GM21367 (cell line): ENCODE data around the gene CARD14.
"Not testable (repeated sequence)": the region's sequence is repeated elsewhere in the genome, so short reads cannot be mapped to it uniquely, and the experiment has no call there.

Experiments
- ATAC-seq: cut with Tn5 transposase; IDR thresholded peaks from one replicate; pipeline ENCODE4 v1.9.1; 2021; ENCODE audit not compliant: unreplicated experiment

Gene CARD14

DNA sequence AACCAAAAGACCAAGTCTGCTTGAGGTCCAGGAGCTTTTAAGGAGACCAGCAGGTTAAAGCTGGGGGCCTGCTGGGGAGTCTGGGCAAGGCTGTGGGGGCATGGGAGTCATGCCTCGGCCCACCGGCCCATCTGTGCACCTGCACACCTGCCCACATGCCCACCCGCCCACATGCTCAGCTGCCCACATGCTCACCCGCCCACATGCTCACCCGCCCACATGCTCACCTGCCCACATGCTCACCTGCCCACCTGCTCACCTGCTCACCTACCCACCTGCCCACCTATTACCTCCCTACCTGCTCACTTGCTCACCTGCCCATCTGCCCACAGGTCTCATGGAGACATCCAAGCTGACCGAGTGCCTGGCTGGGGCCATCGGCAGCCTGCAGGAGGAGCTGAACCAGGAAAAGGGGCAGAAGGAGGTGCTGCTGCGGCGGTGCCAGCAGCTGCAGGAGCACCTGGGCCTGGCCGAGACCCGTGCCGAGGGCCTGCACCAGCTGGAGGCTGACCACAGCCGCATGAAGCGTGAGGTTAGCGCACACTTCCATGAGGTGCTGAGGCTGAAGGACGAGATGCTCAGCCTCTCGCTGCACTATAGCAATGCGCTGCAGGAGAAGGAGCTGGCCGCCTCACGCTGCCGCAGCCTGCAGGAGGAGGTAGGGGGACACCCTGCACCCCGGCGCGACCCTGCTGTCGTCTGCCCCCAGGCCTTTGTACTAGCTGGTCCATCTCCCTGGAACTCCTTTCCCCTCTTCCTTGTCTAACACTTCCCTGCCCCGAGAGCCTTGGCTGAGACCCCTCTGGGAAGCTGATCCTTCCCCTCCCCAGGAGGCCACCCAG is 14.0 kb downstream of the CARD14 start:
- ATAC-seq: no peak

DNA sequence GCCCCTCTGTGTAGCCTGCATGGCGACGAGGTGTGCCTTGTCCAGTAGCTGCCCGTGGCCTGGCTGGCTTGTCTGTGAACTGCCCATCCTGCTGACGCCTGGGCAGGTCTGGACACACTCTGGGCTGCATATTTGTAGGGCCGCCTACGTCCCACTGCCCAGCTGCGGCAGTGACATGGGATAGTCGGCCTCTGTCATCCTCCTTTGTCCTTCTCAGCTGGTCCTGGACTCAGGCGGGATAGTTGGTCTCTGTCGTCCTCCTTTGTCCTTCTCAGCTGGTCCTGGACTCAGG is 14.5 kb downstream of the CARD14 start:
- ATAC-seq: no peak

DNA sequence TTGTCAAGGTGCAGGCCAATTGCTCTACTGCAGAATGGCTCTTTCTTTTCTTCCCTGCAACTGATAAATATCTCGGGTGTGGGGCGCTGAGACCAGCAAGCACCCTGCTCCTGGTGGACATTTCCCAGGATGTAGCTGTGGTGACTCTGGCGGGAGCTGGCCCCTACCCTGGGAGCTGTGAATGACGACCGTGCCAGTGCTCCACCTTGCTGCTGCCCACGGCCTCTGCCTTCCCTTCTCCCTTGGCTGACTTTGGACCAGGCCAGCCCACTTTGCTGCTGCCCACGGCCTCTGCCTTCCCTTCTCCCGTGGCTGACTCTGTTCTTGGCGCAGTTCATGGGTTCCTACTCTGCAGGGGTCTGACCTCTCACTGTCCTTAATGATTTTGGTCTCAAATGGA is 16.1 kb downstream of the CARD14 start:
- no peak for ATAC-seq

DNA sequence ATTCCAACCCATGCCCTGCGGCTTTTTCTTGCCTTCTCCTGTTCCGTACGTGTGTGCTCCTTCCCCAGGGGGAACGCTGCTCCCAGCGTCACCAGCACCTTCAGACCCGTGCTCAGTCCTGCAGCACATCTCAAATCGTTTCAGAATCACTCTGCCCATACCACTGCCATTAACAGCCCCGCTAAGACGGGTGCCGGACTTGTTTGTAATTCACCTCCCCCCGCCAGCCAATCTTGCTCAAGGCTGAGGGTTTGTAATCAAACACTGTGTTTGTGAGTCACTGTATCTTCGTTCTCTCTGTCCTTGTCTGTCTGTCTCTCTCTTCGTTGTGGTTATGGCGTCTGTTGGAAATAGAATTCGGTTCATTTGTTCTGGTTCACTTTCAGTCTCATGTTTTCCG is 17.3 kb downstream of the CARD14 start:
- ATAC-seq: no peak

DNA sequence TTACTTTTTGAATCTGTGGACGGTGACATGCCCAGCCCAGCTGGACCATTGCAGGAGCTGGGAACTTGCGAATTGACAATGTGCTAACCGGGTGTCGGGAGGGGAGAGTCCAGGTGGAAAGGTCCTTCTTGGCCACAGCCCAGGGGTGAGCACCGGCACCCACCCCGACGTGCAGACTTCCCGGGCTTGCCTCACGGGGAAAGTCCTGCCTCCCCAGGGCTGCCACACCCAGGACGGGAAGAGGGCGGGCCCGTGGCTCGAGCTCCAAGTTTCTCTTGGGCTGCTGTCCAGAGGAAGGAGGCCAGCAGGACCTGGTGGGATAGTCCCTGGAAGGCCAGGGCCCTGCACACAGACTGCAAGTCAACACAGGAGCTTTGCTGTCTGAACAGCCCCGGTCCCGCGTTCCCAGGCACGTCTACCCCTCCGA is 17.7 kb downstream of the CARD14 start:
- no peak for ATAC-seq

DNA sequence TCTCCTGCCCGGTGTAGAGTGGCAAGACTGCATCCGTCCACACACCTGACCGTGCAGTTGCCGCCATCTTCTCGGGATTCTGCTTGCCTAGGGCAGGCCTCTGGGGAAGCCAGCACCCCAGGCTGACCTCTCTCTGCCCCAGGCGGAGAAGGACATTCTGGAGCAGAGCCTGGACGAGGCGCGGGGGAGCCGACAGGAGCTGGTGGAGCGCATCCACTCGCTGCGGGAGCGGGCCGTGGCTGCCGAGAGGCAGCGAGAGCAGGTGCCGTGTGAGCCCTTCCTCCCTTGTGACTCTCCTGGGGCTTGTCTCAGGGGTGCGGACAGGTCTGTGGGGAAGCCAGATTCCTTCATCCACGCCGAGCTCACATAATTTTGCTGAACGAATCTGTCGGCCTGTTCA is 19.8 kb downstream of the CARD14 start:
- ATAC-seq: no peak

DNA sequence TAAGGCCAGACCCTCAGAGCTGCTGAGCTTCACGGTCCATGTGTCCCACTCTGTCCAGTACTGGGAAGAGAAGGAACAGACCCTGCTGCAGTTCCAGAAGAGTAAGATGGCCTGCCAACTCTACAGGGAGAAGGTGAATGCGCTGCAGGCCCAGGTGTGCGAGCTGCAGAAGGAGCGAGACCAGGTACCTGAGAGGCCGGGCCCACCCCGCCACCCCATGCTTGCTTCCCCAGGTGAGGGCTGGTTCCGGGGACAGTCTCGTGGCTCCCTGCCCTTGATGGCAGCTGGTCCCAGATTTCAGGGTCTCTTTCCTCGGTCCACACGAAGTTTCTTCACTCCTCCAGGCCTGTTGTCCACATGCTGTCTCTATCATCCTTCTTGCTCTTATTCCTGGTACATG is 20.9 kb downstream of the CARD14 start:
- ATAC-seq: no peak

DNA sequence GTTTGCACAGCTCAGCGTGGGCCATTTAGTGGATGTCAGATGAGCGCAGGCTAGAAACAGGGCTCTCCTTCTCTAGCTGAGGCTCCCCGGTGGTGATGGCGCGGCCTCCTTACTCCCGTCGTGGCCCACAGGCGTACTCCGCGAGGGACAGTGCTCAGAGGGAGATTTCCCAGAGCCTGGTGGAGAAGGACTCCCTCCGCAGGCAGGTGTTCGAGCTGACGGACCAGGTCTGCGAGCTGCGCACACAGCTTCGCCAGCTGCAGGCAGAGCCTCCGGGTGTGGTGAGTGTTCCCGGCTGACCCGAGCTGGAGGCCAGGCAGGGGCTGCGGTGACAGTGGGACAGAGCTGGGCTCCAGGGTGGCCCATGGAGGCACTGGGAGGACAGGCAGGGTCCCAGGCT is 21.4 kb downstream of the CARD14 start:
- ATAC-seq: no peak

DNA sequence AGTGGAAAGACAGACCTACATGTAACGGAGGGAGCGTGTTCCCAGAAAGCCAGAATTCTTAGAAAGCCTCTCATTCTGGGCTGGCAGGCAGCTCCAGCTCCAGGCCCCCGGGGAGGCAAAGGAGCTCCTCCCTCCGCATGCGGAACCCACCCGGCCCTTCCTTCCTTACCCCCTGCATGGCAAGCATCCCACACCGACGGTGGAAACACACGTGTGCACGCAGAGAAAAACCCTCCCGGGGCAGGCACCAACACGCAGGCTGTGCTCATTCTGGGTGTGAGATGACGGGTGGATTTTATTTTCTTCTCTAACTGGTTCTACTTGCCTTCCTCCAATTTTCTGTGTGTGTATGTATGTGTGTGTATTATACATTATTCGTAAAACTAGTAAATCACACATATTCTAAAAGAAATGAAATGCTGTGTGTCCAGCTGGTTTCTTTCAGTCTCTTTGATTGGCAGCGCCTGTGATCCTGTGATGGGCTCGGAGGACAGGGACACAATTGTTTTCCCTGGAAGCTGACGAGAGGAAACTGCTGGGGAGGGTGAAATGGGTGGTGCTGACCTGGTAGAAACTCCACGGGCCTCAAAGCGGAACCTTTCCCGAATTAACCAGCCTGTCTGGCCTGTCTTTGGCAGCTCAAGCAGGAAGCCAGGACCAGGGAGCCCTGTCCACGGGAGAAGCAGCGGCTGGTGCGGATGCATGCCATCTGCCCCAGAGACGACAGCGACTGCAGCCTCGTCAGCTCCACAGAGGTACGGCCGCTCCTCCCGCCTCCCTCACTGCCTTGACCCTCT is 22.2 kb downstream of the CARD14 start:
- ATAC-seq: no peak

DNA sequence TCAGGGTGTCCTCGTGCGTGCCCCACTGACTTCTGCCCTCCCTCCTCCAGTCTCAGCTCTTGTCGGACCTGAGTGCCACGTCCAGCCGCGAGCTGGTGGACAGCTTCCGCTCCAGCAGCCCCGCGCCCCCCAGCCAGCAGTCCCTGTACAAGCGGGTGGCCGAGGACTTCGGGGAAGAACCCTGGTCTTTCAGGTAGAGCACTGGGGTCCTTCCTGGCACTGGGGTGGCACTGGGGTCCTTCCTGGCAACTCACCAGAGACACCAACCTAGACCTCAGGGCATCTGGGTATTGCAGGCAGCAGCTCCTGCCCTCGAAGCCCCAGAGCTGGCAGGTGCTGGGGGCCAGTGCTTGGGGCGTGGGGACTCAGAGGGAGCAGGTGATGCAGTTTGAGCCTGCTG is 25.3 kb downstream of the CARD14 start:
- no peak for ATAC-seq

DNA sequence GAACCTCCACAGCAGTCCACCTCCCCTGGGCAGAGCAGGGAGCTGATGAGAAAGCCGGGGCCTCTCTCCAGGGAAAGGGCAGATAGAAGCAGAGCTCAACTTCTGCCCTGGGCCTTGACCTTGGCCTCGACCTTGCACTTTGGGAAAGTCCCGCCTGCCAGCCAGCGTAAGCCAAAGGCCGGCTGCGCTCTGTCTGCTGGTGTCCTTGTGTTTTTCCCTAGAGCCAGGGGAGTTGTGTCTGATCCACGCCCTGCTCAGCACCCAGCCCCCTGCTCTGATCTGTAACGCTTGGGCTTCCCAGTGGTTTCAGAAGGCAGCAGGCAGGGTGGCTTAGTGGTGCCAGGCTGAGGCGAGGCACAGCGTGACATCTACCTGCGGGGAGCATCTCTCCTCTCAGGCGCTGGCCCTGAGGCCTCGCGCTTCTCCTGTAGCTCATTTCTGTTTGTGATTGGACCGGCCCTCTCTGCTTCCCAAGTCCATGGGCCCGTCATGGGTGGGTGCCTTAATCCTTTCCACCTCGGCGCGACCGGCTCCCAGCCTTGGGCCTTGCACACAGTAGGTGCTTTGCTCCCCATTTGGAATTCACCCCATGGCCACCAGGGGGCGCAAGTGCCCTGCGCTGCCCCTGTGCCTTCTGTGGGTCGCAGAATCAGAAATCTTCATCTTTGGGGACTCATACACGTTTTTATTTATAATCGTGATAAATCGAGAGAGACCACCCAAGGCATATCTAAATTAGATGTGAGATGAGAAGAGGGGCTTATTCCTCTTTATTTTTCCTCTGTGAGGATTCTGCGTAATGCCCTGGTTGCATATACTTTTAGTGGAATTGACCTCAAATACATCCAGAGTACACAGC is 26.1 kb downstream of the CARD14 start:
- no peak for ATAC-seq

DNA sequence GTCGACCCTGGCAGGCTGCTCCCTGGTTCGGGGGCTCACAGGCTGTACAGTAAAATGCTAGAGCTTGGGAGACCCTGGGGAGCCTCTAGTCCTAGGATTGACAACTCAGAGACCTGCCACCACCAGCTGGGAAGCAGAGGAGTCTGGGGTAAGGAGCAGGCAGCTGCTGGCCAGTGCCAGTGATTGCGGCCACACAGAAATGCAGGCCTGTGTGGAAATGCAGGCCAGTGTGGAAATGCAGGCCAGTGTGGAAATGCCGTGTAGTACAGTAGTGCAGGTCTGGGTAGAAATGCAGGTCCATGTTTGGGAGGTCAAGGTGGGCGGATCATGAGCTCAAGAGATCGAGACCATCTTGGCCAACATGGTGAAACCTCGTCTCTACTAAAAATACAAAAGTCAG is 26.8 kb downstream of the CARD14 start:
- no peak for ATAC-seq

DNA sequence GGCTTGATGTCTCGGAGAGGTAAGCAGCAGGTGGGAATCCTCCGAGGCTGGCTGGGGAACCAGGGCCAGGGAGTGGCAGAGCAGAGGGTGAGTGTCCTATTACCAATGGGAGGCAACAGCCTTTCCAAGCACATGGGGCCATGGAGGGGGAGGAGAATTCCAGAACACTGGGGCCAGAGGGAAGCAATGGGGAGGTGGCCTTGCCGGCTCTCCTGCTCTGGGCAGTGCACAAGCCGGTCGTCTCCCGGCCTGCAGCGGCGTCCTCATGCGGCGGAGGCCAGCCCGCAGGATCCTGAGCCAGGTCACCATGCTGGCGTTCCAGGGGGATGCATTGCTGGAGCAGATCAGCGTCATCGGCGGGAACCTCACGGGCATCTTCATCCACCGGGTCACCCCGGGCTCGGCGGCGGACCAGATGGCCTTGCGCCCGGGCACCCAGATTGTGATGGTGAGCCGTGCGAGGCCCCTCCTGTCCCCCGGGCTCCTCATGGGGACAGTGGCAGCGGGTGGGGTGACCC is 28.4 kb downstream of the CARD14 start:
- no peak for ATAC-seq

DNA sequence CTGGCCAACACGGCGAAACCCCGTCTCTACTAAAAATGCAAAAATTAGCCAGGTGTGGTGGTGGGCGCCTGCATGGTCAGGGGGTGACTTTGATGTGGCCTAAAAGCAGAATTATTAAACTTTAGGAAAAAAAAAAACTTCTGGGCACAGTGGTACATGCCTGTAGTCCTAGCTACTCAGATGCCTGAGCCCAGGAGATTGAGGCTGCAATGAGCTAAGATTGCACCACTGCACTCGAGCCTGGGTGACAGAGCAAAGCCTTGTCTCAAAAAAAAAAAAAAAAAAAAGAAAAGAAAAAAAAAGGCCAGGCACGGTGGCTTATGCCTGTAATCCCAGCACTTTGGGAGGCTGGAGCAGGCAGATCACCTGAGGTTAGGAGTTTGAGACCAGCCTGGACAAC is 29.5 kb downstream of the CARD14 start:
- ATAC-seq: not testable (repeated sequence)

DNA sequence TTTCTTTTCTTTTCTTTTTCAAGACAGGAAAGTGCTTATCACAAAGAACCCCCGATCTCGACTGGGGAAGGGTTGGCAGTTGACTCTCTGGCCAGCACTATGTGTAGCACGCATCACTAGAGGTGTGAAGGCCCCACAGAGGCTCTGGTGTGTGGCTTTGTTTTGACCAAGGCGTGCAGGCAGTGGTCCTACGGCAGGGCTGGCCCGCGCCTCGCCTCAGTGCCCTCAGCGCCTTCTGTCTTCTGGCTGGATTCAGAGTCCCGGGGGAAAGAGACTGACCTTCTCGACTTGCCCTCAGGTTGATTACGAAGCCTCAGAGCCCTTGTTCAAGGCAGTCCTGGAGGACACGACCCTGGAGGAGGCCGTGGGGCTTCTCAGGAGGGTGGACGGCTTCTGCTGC is 31.6 kb downstream of the CARD14 start:
- ATAC-seq: no peak

DNA sequence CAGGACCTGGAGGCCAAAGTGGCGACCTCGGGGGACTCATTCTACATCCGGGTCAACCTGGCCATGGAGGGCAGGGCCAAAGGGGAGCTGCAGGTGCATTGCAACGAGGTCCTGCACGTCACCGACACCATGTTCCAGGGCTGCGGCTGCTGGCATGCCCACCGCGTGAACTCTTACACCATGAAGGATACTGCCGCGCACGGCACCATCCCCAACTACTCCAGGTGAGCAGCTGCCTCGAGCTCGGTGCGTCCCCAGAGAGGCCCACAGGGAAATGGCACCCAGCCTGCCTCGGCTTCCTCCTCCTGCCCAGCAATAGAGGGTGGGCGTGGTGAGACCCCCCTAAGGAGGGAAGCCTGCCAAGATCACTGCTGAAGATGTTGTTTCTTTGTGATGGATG is 32.4 kb downstream of the CARD14 start:
- ATAC-seq: no peak

DNA sequence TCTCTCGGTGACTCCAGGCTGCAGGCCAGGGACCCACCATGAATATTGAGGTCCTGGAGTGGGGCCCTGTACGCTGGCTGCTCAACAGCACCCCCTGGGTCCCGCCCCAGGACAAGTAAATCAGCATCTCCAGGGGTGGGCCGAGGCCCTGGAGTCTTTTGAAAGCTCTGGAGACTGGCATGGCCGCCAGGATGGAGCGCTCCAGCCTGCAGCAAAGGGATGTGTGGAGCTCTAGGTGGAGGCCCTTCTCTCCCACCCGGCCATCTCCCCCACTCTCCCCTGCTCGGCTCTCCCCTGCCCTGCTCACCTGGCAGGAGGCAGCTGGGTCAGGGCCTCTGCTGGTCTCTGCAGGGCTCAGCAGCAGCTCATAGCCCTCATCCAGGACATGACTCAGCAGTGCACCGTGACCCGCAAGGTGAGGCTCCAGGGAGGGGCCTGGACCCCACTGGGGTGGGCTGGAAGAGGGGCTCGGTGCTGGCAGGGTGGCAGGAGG is 33.7 kb downstream of the CARD14 start:
- no peak for ATAC-seq

DNA sequence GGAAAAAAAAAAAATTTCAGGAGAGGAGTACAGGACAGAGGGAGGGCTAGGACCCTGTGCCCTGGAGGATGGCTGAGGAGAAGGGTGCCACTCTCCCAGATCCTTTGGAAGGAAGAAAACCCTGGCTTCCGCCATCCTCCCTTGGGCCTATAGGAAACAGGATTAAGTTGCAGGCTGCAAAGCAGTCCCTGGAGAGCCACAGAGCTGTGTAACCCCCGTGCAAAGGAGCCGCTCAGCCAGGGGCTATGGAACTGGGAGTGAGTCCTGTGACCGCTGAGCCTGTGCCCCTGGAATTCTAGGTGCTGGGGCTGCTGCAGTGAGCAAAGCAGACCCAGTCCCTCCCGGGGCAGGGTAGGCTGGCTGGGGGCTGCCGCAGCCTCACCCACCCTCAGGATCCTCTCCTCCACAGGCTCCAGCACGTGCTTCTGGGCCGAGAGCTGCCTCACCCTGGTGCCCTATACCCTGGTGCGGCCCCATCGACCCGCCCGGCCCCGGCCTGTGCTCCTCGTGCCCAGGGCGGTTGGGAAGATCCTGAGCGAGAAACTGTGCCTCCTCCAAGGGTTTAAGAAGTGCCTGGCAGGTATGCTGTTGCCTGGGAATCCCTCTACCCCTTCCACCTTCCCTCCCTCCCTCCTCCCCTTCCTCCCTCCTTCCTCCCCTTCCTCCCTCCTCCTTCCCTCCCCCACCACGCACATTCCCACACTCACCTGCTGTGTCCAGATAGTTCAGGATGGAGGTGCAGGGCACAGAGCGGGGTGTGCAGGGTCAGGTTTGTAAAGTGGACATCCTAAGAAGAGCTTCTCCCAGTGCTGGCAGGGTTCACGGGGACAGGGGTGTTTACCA is 35.0 kb downstream of the CARD14 start:
- no peak for ATAC-seq

DNA sequence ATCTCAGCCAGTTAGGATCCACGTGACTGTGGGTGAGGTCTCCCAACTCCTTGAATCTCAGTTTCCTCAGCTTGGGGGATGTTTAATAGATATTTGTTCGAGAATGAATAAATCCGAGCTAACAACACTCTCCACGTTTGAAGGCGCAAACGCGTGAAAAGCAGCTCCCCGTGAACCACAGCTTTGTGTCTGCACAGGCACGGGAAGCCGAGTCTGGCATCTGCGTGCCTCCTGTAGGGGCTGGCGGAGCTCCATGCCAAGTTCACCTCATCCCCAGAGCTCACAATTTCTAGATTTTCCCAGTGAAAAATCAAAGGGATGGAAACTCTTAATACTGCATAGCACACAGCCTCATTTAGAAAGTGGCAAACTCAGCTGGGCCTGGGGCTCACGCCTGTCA is 36.0 kb downstream of the CARD14 start:
- ATAC-seq: no peak

DNA sequence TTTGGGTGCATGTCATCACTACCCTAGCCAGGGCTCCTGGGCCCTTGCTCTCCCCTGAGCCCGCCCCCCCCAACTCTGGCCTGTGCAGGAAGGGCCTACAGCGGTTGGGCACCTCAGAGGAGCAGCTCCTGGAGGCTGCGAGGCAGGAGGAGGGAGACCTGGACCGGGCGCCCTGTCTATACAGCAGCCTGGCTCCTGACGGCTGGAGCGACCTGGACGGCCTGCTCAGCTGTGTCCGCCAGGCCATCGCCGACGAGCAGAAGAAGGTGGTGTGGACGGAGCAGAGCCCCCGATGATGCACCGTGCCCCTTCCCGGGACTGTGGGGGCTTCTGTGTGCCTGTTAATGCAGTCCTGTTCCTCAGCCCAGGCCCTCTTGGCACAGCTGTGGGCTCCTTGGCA is 38.2 kb downstream of the CARD14 start:
- no peak for ATAC-seq
